ENCODE results near the gene CSNK1G2. TPM values are rescaled to one million over a fixed set of nuclear protein-coding genes. Genes with fewer than 3 reads are reported as not detected.

Gene CSNK1G2
- total and polyA plus RNA-seq, 2 of the 13 experiments (the other 11 are each of a cell fraction or from before 2014, with no cell fraction given) = 53.8 to 72.5 TPM

DNA sequence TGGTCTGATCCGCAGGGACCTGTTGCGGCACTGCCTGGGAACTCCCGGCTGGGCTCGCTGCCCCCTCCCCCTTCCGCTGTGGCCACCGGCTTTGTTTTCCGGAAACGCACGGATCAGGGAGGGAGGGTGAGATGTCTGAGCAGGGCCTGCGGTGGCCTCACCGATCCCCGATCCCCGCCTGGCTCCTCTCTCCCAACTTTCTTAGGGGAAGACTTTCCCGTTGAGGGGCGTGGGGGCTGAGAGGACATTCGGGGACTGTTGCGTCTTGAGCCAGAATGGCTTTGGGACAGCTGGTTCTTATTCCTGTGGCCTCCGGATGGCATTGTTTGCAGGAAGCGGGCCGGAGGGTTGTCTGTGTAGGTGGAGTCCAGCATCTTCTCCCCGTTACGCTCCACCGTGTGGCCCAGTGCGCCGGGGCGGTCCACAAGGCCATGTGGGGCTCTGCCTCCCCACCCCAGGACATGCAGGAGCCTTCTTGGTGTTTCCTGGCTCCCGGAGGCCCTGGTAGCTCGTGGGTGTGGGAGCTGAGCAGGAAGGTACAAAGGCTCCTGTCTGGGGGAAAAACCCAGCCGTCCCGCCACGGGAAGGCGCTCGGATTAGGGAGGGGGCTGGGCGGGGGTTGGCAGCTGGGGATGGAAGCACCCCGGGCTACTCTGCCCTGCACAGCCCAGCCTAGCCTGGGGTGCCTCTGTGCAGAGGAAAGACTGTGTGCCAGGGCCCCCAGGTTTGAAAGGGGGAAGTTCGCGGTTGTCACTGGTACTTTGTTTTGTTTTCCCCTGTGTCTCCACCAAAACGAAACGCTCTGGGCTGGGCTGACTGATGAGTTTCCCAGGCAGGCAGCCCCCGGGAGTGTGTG, 1.3 kb downstream of the CSNK1G2 start (continued):
- TF ChIP-seq, protein P1, sequence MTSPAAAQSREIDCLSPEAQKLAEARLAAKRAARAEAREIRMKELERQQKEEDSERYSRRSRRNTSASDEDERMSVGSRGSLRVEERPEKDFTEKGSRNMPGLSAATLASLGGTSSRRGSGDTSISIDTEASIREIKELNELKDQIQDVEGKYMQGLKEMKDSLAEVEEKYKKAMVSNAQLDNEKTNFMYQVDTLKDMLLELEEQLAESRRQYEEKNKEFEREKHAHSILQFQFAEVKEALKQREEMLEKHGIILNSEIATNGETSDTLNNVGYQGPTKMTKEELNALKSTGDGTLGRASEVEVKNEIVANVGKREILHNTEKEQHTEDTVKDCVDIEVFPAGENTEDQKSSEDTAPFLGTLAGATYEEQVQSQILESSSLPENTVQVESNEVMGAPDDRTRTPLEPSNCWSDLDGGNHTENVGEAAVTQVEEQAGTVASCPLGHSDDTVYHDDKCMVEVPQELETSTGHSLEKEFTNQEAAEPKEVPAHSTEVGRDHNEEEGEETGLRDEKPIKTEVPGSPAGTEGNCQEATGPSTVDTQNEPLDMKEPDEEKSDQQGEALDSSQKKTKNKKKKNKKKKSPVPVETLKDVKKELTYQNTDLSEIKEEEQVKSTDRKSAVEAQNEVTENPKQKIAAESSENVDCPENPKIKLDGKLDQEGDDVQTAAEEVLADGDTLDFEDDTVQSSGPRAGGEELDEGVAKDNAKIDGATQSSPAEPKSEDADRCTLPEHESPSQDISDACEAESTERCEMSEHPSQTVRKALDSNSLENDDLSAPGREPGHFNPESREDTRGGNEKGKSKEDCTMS (CRISPR knock-in tag; conservative IDR thresholded peaks at IDR 0.05) = no peak
- TF ChIP-seq, protein P2, sequence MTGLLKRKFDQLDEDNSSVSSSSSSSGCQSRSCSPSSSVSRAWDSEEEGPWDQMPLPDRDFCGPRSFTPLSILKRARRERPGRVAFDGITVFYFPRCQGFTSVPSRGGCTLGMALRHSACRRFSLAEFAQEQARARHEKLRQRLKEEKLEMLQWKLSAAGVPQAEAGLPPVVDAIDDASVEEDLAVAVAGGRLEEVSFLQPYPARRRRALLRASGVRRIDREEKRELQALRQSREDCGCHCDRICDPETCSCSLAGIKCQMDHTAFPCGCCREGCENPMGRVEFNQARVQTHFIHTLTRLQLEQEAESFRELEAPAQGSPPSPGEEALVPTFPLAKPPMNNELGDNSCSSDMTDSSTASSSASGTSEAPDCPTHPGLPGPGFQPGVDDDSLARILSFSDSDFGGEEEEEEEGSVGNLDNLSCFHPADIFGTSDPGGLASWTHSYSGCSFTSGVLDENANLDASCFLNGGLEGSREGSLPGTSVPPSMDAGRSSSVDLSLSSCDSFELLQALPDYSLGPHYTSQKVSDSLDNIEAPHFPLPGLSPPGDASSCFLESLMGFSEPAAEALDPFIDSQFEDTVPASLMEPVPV (CRISPR knock-in tag; IDR thresholded peaks at IDR 0.05) = no peak
- TF ChIP-seq ZBTB38 (CRISPR knock-in tag; IDR thresholded peaks at IDR 0.05) = 0 out of 2 replicates have a peak, but pooled peaks have one; percentile 46
- 0 out of 2 replicates have a peak, but pooled peaks have one; percentile 79 for TF ChIP-seq KLF12 (CRISPR knock-in tag; IDR thresholded peaks at IDR 0.05; ENCODE audit: borderline replicate concordance)
- TF ChIP-seq, protein P3, sequence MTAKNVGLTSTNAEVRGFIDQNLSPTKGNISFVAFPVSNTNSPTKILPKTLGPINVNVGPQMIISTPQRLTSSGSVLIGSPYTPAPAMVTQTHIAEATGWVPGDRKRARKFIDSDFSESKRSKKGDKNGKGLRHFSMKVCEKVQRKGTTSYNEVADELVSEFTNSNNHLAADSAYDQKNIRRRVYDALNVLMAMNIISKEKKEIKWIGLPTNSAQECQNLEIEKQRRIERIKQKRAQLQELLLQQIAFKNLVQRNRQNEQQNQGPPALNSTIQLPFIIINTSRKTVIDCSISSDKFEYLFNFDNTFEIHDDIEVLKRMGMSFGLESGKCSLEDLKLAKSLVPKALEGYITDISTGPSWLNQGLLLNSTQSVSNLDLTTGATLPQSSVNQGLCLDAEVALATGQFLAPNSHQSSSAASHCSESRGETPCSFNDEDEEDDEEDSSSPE (CRISPR knock-in tag; IDR thresholded peaks at IDR 0.05) = no peak
- TF ChIP-seq CBFB (CRISPR knock-in tag; IDR thresholded peaks at IDR 0.05) = no peak; the same call in 1 of the 2 replicates
- no peak for TF ChIP-seq SIX1 (CRISPR knock-in tag; IDR thresholded peaks at IDR 0.05; ENCODE audit: borderline replicate concordance)
- TF ChIP-seq, protein P4, sequence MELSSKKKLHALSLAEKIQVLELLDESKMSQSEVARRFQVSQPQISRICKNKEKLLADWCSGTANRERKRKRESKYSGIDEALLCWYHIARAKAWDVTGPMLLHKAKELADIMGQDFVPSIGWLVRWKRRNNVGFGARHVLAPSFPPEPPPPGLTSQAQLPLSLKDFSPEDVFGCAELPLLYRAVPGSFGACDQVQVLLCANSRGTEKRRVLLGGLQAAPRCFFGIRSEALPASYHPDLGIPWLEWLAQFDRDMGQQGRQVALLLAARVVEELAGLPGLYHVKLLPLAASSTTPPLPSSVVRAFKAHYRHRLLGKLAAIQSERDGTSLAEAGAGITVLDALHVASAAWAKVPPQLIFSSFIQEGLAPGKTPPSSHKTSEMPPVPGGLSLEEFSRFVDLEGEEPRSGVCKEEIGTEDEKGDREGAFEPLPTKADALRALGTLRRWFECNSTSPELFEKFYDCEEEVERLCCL (CRISPR knock-in tag; IDR thresholded peaks at IDR 0.05; ENCODE audit: borderline replicate concordance) = no peak
- TF ChIP-seq, protein P5, sequence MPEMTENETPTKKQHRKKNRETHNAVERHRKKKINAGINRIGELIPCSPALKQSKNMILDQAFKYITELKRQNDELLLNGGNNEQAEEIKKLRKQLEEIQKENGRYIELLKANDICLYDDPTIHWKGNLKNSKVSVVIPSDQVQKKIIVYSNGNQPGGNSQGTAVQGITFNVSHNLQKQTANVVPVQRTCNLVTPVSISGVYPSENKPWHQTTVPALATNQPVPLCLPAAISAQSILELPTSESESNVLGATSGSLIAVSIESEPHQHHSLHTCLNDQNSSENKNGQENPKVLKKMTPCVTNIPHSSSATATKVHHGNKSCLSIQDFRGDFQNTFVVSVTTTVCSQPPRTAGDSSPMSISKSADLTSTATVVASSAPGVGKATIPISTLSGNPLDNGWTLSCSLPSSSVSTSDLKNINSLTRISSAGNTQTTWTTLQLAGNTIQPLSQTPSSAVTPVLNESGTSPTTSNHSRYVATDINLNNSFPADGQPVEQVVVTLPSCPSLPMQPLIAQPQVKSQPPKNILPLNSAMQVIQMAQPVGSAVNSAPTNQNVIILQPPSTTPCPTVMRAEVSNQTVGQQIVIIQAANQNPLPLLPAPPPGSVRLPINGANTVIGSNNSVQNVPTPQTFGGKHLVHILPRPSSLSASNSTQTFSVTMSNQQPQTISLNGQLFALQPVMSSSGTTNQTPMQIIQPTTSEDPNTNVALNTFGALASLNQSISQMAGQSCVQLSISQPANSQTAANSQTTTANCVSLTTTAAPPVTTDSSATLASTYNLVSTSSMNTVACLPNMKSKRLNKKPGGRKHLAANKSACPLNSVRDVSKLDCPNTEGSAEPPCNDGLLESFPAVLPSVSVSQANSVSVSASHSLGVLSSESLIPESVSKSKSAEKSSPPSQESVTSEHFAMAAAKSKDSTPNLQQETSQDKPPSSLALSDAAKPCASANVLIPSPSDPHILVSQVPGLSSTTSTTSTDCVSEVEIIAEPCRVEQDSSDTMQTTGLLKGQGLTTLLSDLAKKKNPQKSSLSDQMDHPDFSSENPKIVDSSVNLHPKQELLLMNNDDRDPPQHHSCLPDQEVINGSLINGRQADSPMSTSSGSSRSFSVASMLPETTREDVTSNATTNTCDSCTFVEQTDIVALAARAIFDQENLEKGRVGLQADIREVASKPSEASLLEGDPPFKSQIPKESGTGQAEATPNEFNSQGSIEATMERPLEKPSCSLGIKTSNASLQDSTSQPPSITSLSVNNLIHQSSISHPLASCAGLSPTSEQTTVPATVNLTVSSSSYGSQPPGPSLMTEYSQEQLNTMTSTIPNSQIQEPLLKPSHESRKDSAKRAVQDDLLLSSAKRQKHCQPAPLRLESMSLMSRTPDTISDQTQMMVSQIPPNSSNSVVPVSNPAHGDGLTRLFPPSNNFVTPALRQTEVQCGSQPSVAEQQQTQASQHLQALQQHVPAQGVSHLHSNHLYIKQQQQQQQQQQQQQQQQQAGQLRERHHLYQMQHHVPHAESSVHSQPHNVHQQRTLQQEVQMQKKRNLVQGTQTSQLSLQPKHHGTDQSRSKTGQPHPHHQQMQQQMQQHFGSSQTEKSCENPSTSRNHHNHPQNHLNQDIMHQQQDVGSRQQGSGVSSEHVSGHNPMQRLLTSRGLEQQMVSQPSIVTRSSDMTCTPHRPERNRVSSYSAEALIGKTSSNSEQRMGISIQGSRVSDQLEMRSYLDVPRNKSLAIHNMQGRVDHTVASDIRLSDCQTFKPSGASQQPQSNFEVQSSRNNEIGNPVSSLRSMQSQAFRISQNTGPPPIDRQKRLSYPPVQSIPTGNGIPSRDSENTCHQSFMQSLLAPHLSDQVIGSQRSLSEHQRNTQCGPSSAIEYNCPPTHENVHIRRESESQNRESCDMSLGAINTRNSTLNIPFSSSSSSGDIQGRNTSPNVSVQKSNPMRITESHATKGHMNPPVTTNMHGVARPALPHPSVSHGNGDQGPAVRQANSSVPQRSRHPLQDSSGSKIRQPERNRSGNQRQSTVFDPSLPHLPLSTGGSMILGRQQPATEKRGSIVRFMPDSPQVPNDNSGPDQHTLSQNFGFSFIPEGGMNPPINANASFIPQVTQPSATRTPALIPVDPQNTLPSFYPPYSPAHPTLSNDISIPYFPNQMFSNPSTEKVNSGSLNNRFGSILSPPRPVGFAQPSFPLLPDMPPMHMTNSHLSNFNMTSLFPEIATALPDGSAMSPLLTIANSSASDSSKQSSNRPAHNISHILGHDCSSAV (CRISPR knock-in tag; IDR thresholded peaks at IDR 0.05; ENCODE audit: borderline replicate concordance) = no peak
- TF ChIP-seq MBNL3 (CRISPR knock-in tag; conservative IDR thresholded peaks at IDR 0.05) = no peak
- peak; percentile 19; the same call in 1 of the 2 replicates for TF ChIP-seq ZNF792 (CRISPR knock-in tag; IDR thresholded peaks at IDR 0.05)
